Sigmoid colon (tissue), 4 donors: ENCODE measurements around the gene GRAMD1A.

Experiments
- POLR2A ChIP-seq, 2 donors: fragments of 450-650 bp; IDR thresholded peaks; one replicate each; pipeline ENCODE4 v1.6.1; 2016; ENCODE audit warnings: antibody characterized with exemption in 2 of 2, mild to moderate bottlenecking in 2 of 2, moderate library complexity in 2 of 2
- POLR2AphosphoS5 ChIP-seq, 4 donors: sonication (generic); formaldehyde crosslinking; IDR thresholded peaks; one replicate each; pipeline ENCODE4 v1.6.1; 2017; ENCODE audit warnings: antibody characterized with exemption in 4 of 4
- TF ChIP-seq, protein P1 (sequence below), 4 experiments: fragments of 450-650 bp in 3 of 4; fragments of 200-600 bp in 1 of 4; IDR thresholded peaks; one replicate each; pipeline ENCODE4 v1.5.1; 2016 to 2019; ENCODE audit warnings: antibody characterized with exemption in 4 of 4, mild to moderate bottlenecking in 3 of 4, moderate library complexity in 2 of 4

DNA sequence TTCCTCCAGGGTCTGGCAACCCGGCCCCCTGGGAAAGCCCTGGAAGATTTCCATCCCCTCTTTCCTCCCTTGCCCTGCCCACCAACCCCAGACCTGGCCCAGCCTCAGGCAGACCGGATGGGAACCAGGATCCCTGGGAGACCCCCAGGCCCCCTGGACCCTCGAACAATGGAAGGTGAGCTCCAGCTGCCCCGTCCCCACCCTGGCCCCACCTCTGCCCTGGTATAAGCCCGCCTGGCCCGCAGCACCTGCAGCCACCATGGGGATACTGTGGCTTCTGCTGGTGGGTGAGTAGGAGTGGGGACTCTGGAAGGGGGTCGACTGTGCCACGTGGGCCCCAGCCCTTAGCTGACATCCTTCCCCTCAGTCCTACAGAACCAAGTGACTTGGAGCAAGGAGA is 73.8 kb downstream of the GRAMD1A start:
- TF ChIP-seq POLR2A (IDR thresholded peaks at IDR 0.05), result no peak
- TF ChIP-seq, protein P1, sequence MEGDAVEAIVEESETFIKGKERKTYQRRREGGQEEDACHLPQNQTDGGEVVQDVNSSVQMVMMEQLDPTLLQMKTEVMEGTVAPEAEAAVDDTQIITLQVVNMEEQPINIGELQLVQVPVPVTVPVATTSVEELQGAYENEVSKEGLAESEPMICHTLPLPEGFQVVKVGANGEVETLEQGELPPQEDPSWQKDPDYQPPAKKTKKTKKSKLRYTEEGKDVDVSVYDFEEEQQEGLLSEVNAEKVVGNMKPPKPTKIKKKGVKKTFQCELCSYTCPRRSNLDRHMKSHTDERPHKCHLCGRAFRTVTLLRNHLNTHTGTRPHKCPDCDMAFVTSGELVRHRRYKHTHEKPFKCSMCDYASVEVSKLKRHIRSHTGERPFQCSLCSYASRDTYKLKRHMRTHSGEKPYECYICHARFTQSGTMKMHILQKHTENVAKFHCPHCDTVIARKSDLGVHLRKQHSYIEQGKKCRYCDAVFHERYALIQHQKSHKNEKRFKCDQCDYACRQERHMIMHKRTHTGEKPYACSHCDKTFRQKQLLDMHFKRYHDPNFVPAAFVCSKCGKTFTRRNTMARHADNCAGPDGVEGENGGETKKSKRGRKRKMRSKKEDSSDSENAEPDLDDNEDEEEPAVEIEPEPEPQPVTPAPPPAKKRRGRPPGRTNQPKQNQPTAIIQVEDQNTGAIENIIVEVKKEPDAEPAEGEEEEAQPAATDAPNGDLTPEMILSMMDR (IDR thresholded peaks at IDR 0.05), result no peak
- no peak for TF ChIP-seq POLR2AphosphoS5 (IDR thresholded peaks at IDR 0.05)
